ENCODE data around the gene USP15. TPM values are rescaled to one million over a fixed set of nuclear protein-coding genes. Genes with fewer than 3 reads are reported as not detected.

USP15 gene
- total and polyA plus RNA-seq, 12 donors: 25.9 to 148 (median 64.9) TPM

DNA sequence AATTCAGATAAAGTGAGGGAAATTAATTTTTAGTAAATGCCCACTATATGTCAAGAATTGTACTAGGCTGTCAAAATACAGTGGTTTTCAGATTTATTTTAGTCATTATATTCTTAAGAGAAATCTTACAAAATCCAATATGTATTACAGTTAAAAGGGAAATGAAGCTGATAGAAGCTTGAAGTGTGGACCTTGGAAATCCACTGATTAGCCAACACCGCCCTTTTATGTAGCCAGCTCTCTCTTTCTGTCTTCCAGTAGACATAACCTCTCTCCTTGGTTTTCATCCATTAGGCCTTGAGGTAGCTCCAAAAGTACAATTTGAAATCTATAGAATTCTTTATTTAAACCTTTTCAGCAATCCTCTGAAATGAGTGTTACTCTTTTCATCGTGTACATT, 63.2 kb downstream of the USP15 start:
- Histone ChIP-seq H3K4me1 (replicated peaks in 1 of 2) (peaks cover 0 to 4% of the 10 kb centered on the region in 2 donors), H3K27ac (no peak overlapping the region), H3K4me3 (no peak overlapping the region), H3K36me3 (replicated peaks in 1 of 2) (peaks cover 0 to 16% of the 10 kb centered on the region in 2 donors), H3K9me3 (replicated peaks in 1 of 3) (peaks cover 0 to 6% (median 0%) of the 10 kb centered on the region in 3 donors), H3K27me3 (no peaks in the 10 kb centered on the region)
- no peak for DNase-seq
- intact Hi-C loops (cut with DNase I): no loop called here
- no peak for TF ChIP-seq POLR2A (IDR thresholded peaks at IDR 0.05)
- TF ChIP-seq, protein P1, sequence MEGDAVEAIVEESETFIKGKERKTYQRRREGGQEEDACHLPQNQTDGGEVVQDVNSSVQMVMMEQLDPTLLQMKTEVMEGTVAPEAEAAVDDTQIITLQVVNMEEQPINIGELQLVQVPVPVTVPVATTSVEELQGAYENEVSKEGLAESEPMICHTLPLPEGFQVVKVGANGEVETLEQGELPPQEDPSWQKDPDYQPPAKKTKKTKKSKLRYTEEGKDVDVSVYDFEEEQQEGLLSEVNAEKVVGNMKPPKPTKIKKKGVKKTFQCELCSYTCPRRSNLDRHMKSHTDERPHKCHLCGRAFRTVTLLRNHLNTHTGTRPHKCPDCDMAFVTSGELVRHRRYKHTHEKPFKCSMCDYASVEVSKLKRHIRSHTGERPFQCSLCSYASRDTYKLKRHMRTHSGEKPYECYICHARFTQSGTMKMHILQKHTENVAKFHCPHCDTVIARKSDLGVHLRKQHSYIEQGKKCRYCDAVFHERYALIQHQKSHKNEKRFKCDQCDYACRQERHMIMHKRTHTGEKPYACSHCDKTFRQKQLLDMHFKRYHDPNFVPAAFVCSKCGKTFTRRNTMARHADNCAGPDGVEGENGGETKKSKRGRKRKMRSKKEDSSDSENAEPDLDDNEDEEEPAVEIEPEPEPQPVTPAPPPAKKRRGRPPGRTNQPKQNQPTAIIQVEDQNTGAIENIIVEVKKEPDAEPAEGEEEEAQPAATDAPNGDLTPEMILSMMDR (IDR thresholded peaks at IDR 0.05): no peak
- WGBS, 4 donors: 83 to 91% (median 89%) methylated on average over 2 of the region's 2 CpGs

DNA sequence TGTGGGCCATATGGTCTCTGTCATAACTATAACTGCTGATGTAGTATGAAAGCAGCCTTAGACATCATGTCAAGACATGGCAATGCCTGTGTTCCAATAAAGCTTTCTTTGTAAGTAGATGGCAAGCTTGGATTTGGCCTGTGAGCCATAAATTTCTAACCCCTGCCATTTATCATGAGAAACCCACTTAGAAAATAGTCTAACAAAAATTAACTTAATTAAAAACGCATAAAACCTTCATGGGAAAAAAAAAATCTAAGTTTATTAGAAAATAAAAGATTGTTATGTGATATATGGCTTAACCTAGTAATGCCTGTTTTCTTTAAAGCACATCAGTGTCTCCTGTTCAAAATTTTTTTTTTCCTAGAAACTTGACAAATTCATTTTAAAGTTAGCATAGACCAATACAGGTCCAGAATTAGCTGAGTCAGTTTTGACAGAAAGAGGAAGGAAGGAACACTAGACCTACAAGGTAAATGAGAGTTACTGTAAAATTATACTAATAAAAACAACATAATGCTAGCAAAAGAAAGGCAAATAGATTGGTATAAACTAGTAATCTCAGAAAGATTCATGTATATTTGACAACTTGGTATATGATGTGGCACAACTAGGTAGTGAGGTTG, 68.2 kb downstream of the USP15 start:
- DNase-seq: no peak
- Histone ChIP-seq H3K9me3 (replicated peaks in 1 of 3) (peaks cover 0 to 6% (median 0%) of the 10 kb centered on the region in 3 donors), H3K4me1 (replicated peaks in 1 of 2) (peaks cover 0 to 10% of the 10 kb centered on the region in 2 donors), H3K27me3 (no peaks in the 10 kb centered on the region), H3K27ac (no peak overlapping the region), H3K4me3 (no peak overlapping the region), H3K36me3 (replicated peaks in 1 of 2) (no peaks in the 10 kb centered on the region)
- TF ChIP-seq, protein P1 (IDR thresholded peaks at IDR 0.05): no peak
- no peak for TF ChIP-seq POLR2A (IDR thresholded peaks at IDR 0.05)
- WGBS, 4 donors: 85 to 94% (median 88%) methylated on average over 1 of the region's 1 CpG
- intact Hi-C loops (cut with DNase I): no loop called here

DNA sequence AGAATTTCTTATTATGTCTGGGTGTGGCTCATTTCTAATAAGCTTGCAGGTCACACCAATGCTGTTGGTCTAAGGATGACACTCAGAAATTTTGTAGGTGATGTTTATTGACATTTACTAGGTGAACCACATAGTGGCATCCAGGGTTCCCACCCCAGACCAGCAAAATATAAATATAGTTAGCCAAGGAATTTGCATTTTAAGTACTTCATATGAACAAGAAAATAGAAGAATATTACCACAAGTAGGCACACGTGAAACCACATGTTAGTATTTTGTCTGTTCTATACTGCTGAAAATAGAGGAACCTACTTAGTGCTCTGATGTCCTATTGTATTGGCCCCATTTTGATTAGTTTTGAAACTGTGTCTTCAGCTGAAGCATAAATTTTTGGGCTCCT, 71.1 kb downstream of the USP15 start:
- H3K4me3 ChIP-seq: no peak overlapping the region
- H3K36me3 ChIP-seq (replicated peaks in 1 of 2): no peaks in the 10 kb centered on the region
- 79 to 92% (median 89%) methylated on average over 1 of the region's 1 CpG for WGBS, 4 donors
- peaks cover 0 to 8% of the 10 kb centered on the region in 2 donors for H3K4me1 ChIP-seq (replicated peaks in 1 of 2)
- H3K27ac ChIP-seq: no peak overlapping the region
- TF ChIP-seq POLR2A (IDR thresholded peaks at IDR 0.05): no peak
- TF ChIP-seq, protein P1 (IDR thresholded peaks at IDR 0.05): no peak
- intact Hi-C loops (cut with DNase I): loop anchor here in 1 of 2 donors (10.0 kb wide), 1 partner anchor 67 kb away; the partner anchor contains the start of gene USP15
- DNase-seq: no peak
- no peaks in the 10 kb centered on the region for H3K27me3 ChIP-seq
- no peaks in the 10 kb centered on the region for H3K9me3 ChIP-seq (replicated peaks in 1 of 3)

DNA sequence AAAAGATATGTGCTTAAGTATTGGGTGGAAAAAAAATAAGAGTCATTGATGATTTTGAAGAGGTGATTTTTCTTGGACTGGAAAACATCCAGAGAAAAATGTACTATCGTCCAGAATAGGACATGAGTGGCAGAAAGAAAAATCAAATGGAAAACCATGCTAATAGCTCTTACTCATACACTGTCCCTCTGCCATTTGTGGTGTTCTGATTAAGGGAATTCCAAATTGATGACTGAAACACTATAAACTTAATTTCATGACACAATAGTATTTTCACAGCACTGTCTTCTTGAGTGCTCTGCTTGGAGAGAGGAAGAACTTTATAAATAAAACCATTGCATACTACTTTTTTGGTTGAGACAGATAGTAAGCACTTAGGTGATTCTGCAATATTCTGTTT, 72.4 kb downstream of the USP15 start:
- intact Hi-C loops (cut with DNase I): loop anchor here in 1 of 2 donors (10.0 kb wide), 1 partner anchor 68 kb away; the partner anchor contains the start of gene USP15
- DNase-seq: no peak
- H3K36me3 ChIP-seq (replicated peaks in 1 of 2): no peaks in the 10 kb centered on the region
- H3K4me3 ChIP-seq: no peak overlapping the region
- no peak overlapping the region for H3K27ac ChIP-seq
- no peaks in the 10 kb centered on the region for H3K9me3 ChIP-seq (replicated peaks in 1 of 3)
- TF ChIP-seq POLR2A (IDR thresholded peaks at IDR 0.05): no peak
- H3K27me3 ChIP-seq: no peaks in the 10 kb centered on the region
- WGBS, 4 donors: 35 to 53% (median 44%) methylated on average over 1 of the region's 1 CpG
- H3K4me1 ChIP-seq (replicated peaks in 1 of 2): peaks cover 0 to 8% of the 10 kb centered on the region in 2 donors

DNA sequence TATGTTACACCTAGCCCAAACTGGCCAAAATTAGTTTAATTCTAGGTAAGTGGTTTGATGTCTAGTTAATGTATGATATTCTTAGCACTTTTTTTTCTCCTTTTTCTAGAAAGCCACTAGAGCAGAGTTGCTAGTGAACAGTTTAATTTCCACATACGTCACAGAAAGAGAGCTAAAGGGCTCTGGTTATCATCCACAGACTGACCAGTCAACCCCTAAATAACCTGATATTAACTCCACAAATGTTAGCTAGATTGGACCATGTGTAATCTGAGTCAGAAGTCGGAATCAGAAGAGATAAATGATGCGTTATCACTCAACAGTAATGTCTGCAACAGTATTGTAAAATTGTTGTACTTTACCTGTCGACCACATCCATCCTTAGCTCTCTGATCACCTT, 74.9 kb downstream of the USP15 start:
- 92 to 99% (median 95%) methylated on average over 4 of the region's 4 CpGs for WGBS, 4 donors
- Histone ChIP-seq H3K36me3 (replicated peaks in 1 of 2) (no peaks in the 10 kb centered on the region), H3K4me3 (no peak overlapping the region), H3K27ac (no peak overlapping the region), H3K9me3 (replicated peaks in 1 of 3) (no peaks in the 10 kb centered on the region), H3K27me3 (no peaks in the 10 kb centered on the region), H3K4me1 (replicated peaks in 1 of 2) (peaks cover 0 to 8% of the 10 kb centered on the region in 2 donors)
- intact Hi-C loops (cut with DNase I): loop anchor here in 1 of 2 donors (10.0 kb wide), 1 partner anchor 70 kb away; the partner anchor contains the start of gene USP15
- DNase-seq: no peak
- TF ChIP-seq, protein P1 (IDR thresholded peaks at IDR 0.05): no peak
- no peak for TF ChIP-seq POLR2A (IDR thresholded peaks at IDR 0.05)
